Keratinocyte (primary cell): ENCODE data around the gene ECHS1.

Experiments used
- EZH2 ChIP-seq: IDR thresholded peaks from one replicate; pipeline ENCODE4 v1.6.1; 2012; ENCODE audit warnings: inconsistent platforms, mild to moderate bottlenecking, low read length, moderate library complexity
- TF ChIP-seq, protein P1 (sequence below), 3 experiments: IDR thresholded peaks in 1 of 3; conservative IDR thresholded peaks in 1 of 3; optimal IDR thresholded peaks in 1 of 3; 2 replicates in 2 of 3; 3 replicates in 1 of 3; pipeline versions ENCODE3 to v1.5.1; 2011; ENCODE audit warnings: low read length in 3 of 3, mild to moderate bottlenecking in 3 of 3, moderate library complexity in 2 of 3, control low read depth in 1 of 3, inconsistent platforms in 1 of 3; ENCODE audit not compliant: insufficient read depth in 2 of 3; ENCODE audit errors: extremely low read depth in 1 of 3

DNA sequence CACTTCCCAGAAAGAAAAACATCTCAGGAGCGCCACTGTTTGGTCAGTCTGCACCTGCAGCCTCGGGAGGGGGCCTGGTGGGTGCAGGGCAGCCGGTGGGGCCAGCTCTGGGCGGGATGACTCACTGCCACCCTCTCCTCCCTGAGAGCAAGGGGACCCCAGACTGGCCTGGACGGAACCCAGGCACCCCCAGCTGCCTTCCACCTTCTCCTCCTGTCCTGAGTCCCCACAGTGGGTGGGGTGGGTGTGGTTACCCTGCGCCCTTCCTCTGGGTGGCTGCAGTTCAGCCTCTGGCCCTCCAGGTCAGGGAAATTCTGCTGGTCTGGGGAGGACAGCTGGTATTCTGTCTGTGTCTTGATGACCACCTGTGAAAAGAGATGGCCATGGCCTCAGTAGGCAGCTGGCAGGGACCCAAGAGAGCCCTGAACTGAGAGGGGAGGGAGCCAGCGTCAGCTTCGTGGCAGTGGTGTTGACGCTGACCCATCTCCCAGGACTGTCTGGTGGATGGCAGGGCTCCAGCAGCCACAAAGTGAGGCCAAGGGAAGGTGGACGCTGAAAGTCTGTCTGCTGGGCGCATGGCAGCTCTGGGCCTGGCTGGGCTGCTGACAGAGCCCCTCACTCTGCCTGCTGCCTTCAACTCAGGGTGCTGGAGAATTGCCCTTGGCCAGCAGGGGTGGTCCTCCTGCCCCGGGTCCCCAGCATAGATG, 45.4 kb downstream of the ECHS1 start:
- TF ChIP-seq, protein P1, sequence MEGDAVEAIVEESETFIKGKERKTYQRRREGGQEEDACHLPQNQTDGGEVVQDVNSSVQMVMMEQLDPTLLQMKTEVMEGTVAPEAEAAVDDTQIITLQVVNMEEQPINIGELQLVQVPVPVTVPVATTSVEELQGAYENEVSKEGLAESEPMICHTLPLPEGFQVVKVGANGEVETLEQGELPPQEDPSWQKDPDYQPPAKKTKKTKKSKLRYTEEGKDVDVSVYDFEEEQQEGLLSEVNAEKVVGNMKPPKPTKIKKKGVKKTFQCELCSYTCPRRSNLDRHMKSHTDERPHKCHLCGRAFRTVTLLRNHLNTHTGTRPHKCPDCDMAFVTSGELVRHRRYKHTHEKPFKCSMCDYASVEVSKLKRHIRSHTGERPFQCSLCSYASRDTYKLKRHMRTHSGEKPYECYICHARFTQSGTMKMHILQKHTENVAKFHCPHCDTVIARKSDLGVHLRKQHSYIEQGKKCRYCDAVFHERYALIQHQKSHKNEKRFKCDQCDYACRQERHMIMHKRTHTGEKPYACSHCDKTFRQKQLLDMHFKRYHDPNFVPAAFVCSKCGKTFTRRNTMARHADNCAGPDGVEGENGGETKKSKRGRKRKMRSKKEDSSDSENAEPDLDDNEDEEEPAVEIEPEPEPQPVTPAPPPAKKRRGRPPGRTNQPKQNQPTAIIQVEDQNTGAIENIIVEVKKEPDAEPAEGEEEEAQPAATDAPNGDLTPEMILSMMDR (optimal IDR thresholded peaks at IDR 0.05 in 1 of 3, IDR thresholded peaks at IDR 0.05 in 1 of 3, conservative IDR thresholded peaks at IDR 0.05 in 1 of 3; ENCODE audit: extremely low read depth in 1 of 3, insufficient read depth in 2 of 3, low read length in 3 of 3) = no peak
- no peak for TF ChIP-seq EZH2
